Measurements from ENCODE around the gene TMEM238L.

TMEM238L gene

GRCh38 chr17:10772425-10773380, 31.2 kb downstream of the TMEM238L start:
- DNase-seq: no peak

GRCh38 chr17:10771148-10771547, 32.8 kb downstream of the TMEM238L start:
- DNase-seq: no peak

GRCh38 chr17:10769840-10770239, 34.1 kb downstream of the TMEM238L start:
- DNase-seq: no peak

GRCh38 chr17:10768750-10769251, 35.1 kb downstream of the TMEM238L start:
- no peak for DNase-seq

GRCh38 chr17:10767232-10767631, 36.7 kb downstream of the TMEM238L start:
- no peak for DNase-seq

DNA sequence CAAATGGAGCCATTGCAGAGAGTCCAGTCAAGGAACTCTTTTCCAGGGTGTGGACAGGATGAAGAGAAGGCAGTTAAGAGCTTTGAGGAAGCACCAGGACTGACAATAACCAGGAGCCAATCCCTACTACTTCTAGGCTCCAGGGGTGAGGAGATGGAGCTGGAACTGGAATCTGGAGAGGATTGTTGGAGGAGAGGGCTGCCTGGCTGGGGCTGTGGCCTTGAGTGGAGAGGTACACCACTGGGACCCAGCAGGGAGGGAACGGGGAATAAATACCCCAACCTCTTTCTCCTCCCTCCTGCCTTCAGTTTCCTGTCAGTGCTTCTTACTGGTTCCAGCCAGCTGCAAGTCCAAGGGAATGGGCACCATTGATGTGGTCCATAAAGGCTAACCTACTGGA, 41.9 kb downstream of the TMEM238L start:
- DNase-seq: no peak

DNA sequence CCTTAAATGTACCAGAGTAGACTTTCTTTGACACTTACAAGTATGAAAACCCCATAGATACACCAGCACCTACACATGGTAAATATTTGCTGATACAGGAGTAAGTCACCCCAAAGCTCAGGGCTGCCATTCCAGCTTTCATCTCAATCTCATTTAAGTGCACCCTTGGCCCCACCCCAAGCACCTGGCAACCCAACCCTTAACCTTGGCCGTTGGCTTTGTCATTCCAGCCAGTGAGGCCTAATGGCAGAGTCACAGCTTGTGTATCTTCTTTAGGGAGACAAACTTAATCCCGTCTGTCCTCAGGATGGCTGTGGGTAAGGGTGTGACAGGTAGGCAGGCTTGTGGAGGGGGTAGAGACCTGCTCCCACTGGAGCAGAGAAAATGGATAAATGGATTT, 42.6 kb downstream of the TMEM238L start:
- no peak for DNase-seq

GRCh38 chr17:10758062-10758461, 45.8 kb downstream of the TMEM238L start:
- DNase-seq: no peak

GRCh38 chr17:10757647-10758046, 46.3 kb downstream of the TMEM238L start:
- no peak for DNase-seq

GRCh38 chr17:10757067-10757466, 46.8 kb downstream of the TMEM238L start:
- no peak for DNase-seq

DNA sequence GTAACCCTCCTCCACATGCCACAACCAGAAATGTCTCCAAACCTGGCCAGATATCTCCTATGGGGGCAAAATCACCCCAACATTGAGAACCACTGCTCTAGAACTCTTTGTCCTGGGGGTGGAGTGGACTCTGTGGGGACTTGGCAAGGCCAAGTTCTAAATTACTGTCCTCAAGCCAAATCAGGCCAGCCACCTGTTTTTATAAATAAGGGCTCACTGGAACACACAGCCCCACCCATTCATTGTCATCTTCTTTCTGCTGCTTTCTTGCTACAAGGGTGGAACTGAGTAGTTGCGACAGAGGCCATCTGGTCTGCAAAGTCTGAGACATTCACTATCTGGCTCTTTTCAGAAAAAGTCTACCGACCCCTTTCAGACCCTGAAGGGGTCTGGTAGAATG, 47.3 kb downstream of the TMEM238L start:
- no peak for DNase-seq

- DNase-seq: no peak
Observed at GRCh38 chr17:10756185-10756584, 47.7 kb downstream of the TMEM238L start.

DNA sequence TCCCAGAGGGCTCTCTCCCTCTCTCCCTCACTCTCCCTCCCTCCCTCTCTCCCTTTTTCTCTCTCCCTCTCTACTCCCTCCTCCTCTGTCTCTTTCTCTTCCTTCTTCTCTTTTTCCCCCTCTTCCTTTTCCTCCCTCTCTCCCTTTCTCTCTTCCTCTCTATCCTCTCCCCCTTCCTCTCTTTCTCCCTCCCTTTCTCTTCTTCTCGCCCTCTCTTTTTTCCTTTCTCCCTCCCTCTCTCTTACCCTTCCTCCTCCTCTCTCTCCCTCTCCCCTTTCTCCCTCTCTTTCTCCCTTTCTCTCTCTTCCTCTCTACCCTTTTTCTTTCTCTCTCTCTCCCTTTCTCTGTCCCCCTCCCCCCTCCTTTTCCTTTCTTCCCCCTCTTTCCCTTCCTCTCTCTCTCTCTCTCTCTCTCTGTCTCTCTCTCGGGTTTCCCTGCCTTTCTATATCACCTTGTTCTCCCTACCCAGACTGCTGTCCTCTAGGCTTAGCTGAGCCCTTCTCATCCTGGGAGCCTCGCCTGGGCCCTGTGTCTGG, 48.2 kb downstream of the TMEM238L start:
- DNase-seq: no peak

- no peak for DNase-seq
Observed at GRCh38 chr17:10754861-10755591, 48.9 kb downstream of the TMEM238L start.

- no peak for DNase-seq
Observed at GRCh38 chr17:10754109-10754508, 49.8 kb downstream of the TMEM238L start.

DNA sequence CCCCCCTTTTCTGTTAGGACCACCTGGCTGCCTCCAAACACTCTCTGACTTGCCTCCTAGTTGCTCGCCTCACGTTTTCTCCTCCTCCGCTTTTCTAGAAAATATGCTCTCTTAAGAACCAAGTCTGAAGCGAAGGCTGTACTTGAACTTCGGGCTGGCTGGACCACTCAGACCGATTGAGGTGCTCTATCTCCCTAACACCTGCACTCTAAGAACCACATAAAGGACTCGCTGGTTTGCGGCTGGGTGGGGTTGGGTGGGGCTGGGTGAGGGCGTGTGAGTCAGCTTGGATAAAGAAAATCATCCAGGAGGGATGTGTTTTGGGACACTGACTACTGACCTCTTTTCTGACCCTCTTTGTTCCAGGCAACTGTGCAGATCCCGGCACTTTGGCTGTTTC, 51.2 kb downstream of the TMEM238L start:
- DNase-seq: no peak

- no peak for DNase-seq
Observed at GRCh38 chr17:10751563-10751962, 52.3 kb downstream of the TMEM238L start.

DNA sequence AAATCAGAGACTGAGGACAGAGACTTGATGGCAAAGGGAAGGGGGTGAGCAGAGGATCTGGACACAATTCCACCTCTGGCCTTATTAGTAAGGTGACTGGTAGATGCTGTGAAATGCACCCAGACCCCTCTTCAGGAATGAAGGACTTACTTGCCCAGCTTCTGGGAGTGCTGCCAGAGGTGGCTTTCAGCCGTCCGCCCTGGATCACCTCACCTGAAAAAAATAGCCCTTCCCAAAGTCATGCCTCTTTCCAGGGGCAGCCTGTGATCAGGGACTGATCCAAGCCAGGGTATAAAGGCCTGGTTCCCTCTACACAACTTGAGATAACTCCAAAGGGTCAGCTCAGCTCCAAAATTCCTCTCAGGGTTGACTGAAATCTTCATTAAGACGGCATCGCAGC, 53.7 kb downstream of the TMEM238L start:
- no peak for DNase-seq

GRCh38 chr17:10748531-10749181, 55.2 kb downstream of the TMEM238L start:
- DNase-seq: no peak

DNA sequence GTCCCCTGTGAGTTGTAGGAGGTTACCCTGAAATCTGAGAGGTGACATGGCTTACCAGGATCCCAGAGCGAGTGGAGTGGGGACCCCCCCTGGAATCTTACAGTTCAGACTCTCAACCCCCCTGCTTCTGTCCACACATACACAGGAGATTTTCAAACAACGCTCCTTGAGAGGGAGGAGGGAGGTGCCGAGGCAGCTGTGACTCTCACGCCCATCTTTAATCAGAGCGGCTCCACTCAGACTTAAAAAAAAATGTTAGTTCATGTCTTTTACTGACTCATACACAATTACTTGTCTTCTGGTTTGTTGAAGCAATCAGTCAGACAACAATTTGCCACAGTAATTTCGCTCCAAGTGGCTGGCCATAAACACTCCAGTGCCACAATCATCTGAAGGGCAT, 58.7 kb downstream of the TMEM238L start:
- no peak for DNase-seq
